Stimulated activated CD8-positive, alpha-beta memory T cell treated with anti-CD3 and anti-CD28 coated beads, Interleukin-4, amount 100 ng/mL, for 4 hours (primary cell): ENCODE measurements around the gene UBE2R2.
"Not testable (repeated sequence)": the region's sequence is repeated elsewhere in the genome, so short reads cannot be mapped to it uniquely, and the experiment has no call there.

Source experiments
- DNase-seq, 2 donors: peaks; one replicate each; pipeline ENCODE4 v3.0.0-alpha.2; 2020; ENCODE audit warnings: low read depth in 2 of 2, low spot score in 1 of 2

UBE2R2 gene

GRCh38 chr9:33837138-33837537, 20.2 kb downstream of the UBE2R2 start:
- no peak for DNase-seq

GRCh38 chr9:33840381-33840780, 23.4 kb downstream of the UBE2R2 start:
- DNase-seq: no peak

- DNase-seq: no peak
Observed at GRCh38 chr9:33843312-33843961, 26.5 kb downstream of the UBE2R2 start.

- no peak for DNase-seq
Observed at GRCh38 chr9:33846231-33846630, 29.3 kb downstream of the UBE2R2 start.

GRCh38 chr9:33847894-33848205, 30.9 kb downstream of the UBE2R2 start:
- not testable (repeated sequence) for DNase-seq

- DNase-seq: no peak
Observed at GRCh38 chr9:33850267-33850629, 33.3 kb downstream of the UBE2R2 start.

- no peak for DNase-seq
Observed at GRCh38 chr9:33850677-33851076, 33.7 kb downstream of the UBE2R2 start.

- DNase-seq: no peak
Observed at GRCh38 chr9:33851301-33851700, 34.3 kb downstream of the UBE2R2 start.

- peak; percentile 7 to 12 for DNase-seq
Observed at GRCh38 chr9:33852216-33852826, 35.4 kb downstream of the UBE2R2 start.

GRCh38 chr9:33856247-33856646, 39.3 kb downstream of the UBE2R2 start:
- DNase-seq: no peak

- DNase-seq: no peak
Observed at GRCh38 chr9:33858423-33858822, 41.5 kb downstream of the UBE2R2 start.

GRCh38 chr9:33860200-33860871, 43.4 kb downstream of the UBE2R2 start:
- DNase-seq: no peak

- DNase-seq: no peak
Observed at GRCh38 chr9:33861917-33862453, 45.0 kb downstream of the UBE2R2 start.

- DNase-seq: not testable (repeated sequence)
Observed at GRCh38 chr9:33863027-33863426, 46.1 kb downstream of the UBE2R2 start.

- no peak for DNase-seq
Observed at GRCh38 chr9:33867747-33868439, 50.9 kb downstream of the UBE2R2 start.

- no peak for DNase-seq
Observed at GRCh38 chr9:33868440-33868973, 51.5 kb downstream of the UBE2R2 start.

- DNase-seq: not testable (repeated sequence)
Observed at GRCh38 chr9:33869243-33869642, 52.3 kb downstream of the UBE2R2 start.

GRCh38 chr9:33877727-33878489, 60.9 kb downstream of the UBE2R2 start:
- no peak for DNase-seq

GRCh38 chr9:33878691-33879366, 61.9 kb downstream of the UBE2R2 start:
- DNase-seq: no peak
